DMS53 treated with DMSO at 0.1 percent for 48 hours (cell line): Measurements from ENCODE around the gene TRIO.
A peak's percentile ranks its signal among the peaks of the same experiment; 100 is the strongest.

Experiments
- DNase-seq: peaks from one replicate; lab custom pipeline; 2025; ENCODE audit not compliant: unreplicated experiment; lab: John Stamatoyannopoulos, UW

TRIO gene

DNA sequence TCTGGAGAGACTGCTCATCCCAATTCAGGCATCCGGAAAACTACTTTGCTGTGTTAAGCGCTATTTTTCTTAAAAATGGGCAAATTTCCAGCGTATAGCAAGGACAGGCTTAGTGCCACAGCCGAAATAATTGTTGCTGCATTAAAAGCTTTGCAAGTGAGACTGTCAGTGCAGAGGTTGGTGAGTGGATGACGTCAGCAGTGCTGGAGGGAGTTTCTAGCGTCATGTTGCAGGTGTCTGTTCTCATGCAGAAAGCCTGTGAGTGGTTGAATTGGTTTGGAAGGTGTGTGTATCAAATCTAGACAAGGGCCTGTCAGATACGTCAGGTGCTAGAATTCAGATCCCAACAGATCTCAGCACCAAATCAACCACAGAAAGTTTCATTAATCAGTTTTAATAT is 204.4 kb downstream of the TRIO start:
- DNase-seq = no peak

DNA sequence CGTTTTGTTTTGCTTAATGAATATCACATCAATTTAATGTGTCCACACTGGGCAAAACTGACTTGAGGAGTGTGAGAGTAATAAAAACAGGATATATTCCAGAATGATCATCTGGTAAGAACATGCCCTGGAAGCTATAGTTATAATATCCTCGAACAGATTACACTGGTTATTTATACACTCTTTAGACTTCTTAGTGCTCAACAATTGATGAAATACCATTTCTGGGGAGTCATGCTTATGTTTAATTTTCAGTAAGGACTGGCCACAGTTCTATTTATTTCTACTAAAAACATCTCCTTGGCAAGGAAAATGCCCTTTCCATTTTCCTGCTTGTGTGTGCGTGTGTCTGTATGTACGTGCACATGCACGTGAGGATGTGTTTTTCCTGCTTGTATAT is 205.0 kb downstream of the TRIO start:
- no peak for DNase-seq

GRCh38 chr5:14349029-14349428 is 205.9 kb downstream of the TRIO start:
- no peak for DNase-seq

DNA sequence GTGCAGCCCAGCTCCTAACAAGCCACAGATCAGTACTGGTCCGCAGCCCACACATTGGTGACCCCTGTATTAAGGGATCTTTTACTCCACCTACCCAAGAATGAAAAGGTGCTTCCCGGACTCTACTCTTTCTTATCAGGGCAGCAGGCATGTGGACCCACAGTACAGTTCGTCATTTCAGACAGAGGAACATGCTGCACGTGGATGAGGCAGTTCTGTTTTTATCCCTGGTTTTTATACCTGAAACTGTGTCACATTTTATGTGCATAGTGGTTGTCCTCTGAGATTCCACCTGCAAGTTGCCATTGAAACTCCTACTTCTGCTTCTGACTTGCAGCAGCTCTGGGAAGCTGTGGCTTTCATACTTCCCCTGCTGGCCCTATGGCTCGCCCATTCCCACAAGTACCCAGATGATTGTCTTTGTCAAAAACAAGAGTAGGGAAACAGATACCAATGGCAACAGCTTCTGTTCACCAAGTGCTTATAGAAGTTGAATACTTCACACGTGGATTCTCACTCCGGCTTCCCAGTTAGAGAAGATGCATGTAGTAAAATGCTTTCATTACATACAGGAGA is 208.0 kb downstream of the TRIO start:
- DNase-seq = no peak

- DNase-seq = peak; percentile 75
Measured at GRCh38 chr5:14351845-14352712, 208.9 kb downstream of the TRIO start.

DNA sequence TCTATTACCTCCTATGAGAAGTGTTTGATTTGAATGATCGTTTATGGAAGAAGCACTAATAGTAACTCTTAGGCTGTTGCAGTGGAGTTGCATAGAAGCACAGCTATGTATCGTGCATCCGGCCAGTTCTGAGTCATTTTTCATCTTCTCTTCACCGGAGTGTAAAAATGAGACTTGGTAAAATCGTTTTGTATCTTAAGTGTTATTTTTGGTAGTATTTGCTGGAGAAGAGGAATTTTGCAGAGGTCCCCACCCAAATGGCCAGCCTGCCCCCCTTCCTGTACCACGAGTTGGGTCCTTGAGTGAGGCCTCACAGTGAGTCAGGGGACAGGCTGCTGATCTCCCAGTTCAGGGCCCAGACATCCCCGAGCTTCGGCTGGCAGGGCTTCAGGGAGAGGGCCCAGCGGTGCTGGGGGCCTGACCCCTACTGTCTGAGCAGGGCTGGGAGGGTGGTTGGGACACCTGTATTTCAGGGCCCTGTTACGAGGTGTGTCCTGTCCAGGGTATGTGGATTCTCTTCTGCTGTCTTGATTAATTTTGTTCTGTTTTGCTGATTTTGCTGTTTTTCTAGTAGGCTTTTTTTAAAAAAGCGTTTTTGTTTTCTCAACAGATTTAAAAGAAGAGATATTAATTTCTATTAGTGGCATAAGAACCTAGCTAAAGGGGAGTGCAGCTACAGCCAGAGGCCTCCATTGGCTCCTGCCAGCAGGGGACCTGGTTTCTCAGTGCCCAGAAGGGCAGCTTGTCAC is 210.8 kb downstream of the TRIO start:
- no peak for DNase-seq

DNA sequence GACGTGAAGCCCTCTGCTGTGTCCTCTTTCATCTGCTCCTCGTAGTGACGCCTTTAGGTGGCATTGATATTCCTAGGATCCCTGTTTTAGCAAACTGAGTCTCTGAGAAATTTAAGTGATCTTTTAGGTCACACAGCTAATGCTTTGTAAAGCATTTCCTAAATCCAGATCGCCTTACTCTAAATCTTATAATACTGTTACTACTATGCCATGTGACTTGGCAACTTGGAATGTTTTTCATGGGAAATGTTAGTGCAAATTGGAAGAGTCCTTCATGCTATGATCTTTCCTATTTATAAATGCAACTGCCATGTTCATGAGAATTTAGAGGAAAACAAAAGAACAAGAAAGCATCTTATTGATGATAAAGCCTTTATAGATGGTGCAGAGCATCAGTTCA is 212.2 kb downstream of the TRIO start:
- no peak for DNase-seq

DNA sequence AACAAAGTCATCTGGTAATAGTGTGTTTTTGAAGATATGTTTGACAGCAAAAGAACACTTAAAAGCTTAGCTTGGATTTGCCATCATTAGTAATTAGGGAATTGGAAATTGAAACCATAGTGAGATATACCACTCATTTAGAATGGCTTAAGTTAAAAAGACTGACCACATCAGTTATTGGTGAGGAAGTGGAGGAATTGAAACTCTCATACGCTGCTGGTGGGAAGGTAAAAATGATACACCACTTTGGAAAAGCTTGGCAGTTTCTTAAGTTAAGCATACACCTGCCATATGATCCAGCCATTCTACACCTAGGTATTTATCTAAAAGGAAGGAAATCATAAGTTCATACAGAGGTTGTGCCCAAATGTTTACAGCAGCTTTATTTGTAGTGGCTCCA is 213.2 kb downstream of the TRIO start:
- DNase-seq = no peak

- DNase-seq = no peak
Measured at GRCh38 chr5:14357441-14357840, 214.3 kb downstream of the TRIO start.

DNA sequence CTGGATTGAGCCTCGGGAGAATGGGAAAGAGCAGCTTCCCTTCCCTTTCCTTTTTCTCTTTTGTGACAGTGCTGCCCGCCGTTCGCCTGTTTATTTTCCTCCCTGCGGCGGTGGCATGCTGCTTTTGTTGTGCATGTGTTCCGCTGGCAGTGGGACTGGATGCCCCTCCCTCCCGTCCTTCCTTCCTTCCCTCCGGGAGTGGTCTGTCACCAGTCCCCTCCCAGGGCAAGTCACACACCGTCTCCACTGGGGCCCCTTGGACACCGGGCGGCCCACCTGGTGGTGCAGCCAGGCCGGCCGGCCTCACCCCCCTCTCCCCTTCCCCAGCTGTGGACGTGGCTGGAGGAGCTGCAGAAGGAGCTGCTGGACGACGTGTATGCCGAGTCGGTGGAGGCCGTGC is 214.7 kb downstream of the TRIO start:
- no peak for DNase-seq

- DNase-seq = no peak
Measured at GRCh38 chr5:14358536-14358935, 215.4 kb downstream of the TRIO start.

- DNase-seq = no peak
Measured at GRCh38 chr5:14359069-14360043, 216.2 kb downstream of the TRIO start.

DNA sequence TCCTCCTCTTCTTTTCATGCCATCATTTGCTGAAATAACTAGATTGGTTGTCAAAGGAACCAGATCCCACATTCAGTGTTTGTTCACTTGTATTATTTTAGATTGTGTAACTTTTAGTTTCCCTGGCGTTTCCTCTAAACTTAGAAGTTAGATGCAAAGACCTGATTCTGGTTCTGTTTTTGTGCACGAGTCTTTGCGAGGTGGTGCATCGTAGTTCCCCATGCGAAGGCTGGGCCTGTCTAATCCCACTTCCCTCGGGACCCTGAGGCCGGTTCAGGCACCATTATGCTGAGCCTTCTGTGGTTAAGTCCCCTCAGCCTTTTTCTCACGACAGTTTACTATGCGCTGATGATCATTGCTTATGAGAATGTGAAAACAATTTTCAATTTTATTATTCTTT is 219.3 kb downstream of the TRIO start:
- no peak for DNase-seq

GRCh38 chr5:14364096-14364495 is 221.0 kb downstream of the TRIO start:
- DNase-seq = peak; percentile 32

- DNase-seq = peak; percentile 24
Measured at GRCh38 chr5:14364576-14365472, 221.7 kb downstream of the TRIO start.

DNA sequence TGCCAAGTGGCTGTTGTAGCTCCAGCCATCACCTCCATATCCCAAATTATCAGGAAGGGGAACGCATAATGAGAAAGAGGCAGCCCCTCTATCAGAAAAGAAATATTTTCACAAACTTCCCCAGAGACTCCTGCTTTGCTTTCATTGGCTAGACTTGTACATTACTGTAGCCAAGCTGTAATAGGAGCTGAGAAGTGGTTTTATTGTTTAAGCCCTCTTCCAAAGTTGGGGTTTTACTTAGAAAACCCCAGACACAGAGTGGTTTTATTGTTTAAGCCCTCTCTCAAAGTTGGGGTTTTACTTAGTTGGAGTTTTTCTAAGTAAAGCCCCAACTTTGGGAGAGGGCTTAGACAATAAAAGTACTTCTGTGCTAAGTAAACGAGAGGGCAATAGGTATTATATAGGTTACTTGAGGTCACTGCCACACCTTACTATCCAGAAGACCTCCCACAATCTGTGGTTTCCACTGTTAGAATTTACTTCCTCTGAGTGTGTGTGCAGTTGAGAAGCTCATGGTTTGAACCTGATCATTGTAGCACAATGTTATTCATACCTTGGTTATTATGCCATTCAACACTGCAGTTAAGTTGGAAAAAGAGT is 222.8 kb downstream of the TRIO start:
- DNase-seq = no peak

GRCh38 chr5:14366763-14367162 is 223.6 kb downstream of the TRIO start:
- DNase-seq = no peak

DNA sequence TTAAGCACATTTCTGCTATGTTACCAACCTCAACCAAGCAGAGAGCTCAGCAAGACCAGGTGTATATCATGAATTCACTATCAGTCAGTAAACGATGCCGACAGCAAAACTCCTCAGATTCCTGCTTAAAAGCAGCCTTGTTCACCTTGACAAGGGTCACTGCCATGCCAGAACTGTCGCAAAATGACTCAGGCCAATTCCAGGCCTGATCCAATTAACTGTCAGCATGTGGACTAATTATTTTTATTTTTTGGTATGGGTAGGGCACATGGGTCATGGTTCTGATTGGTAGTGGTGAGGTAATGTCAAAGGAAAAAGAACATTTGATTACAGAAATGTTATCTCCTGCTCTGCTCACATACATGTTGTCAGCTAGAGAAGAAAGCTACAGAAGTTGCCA is 224.2 kb downstream of the TRIO start:
- DNase-seq = no peak

DNA sequence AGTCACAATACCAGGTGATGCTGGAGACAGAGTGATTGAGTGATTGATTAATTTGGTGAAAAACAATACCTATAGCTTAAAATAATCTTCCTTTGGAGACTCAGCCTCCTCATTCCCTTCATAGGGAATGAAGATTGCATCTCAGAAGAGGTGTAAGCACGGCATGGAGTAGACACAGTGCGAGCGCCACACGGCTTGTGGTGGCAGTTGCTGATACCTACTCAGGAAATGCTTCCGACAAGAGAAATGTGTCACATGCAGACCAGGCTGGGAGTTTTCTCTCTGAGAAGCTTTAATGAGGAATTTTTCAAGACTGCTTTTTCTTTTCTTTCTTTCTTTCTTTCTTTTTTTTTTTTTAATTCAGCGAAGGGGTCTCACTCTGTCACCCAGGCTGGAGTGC is 226.6 kb downstream of the TRIO start:
- DNase-seq = no peak
